Neuron (in vitro differentiated cells): Measurements from ENCODE around the gene FAM124A.

ENCODE experiments used
- H2AFZ ChIP-seq: one replicate; pipeline ENCODE4 v1.6.1; 2013; ENCODE audit warnings: low read depth, mild to moderate bottlenecking, inconsistent platforms, low read length, moderate library complexity
- H3K27me3 ChIP-seq: one replicate; pipeline ENCODE4 v1.6.1; 2013; ENCODE audit warnings: low read length; ENCODE audit not compliant: insufficient read depth
- H3K36me3 ChIP-seq: one replicate; pipeline ENCODE4 v1.6.1; 2013; ENCODE audit warnings: low read length; ENCODE audit not compliant: insufficient read depth
- H3K4me1 ChIP-seq: one replicate; pipeline ENCODE4 v1.6.1; 2013; ENCODE audit warnings: low read length; ENCODE audit not compliant: insufficient read depth
- H3K4me3 ChIP-seq: 2 replicates; pipeline ENCODE4 v1.5.1; 2013; ENCODE audit warnings: mild to moderate bottlenecking, low read length, moderate library complexity
- H3K9me3 ChIP-seq: one replicate; pipeline ENCODE4 v1.6.1; 2013; ENCODE audit warnings: low read length

Gene FAM124A

DNA sequence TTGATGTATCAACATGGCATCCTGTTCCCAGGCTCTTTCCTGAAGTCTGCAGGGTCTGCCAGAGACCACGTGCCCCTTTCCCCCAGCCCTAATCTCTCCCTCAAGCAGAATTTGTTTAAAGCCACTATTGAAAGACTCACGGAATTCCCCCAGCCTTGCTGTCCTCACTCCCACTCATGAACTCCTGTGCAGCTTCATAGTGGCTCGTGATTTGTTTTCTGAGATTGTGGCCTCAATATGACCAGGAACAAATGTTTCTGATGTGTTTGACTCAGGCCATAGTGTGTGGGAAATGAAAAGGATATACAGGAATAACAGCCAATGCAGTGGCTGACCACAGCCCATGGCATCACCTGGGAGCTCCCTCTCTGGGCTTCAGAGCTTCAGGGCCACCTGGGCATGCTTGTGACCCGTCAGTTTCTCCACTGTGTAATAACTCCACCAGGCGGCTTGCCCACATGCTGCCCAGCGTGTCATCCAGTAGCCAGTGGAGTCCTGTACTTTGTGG lies 109.2 kb downstream of the FAM124A start:
- Histone ChIP-seq H3K36me3 (no peaks in the 10 kb centered on the region), H3K27me3 (no peaks in the 10 kb centered on the region), H3K4me3 (no peak overlapping the region), H2AFZ (no peak overlapping the region), H3K4me1 (no peaks in the 10 kb centered on the region), H3K9me3 (no peaks in the 10 kb centered on the region)

DNA sequence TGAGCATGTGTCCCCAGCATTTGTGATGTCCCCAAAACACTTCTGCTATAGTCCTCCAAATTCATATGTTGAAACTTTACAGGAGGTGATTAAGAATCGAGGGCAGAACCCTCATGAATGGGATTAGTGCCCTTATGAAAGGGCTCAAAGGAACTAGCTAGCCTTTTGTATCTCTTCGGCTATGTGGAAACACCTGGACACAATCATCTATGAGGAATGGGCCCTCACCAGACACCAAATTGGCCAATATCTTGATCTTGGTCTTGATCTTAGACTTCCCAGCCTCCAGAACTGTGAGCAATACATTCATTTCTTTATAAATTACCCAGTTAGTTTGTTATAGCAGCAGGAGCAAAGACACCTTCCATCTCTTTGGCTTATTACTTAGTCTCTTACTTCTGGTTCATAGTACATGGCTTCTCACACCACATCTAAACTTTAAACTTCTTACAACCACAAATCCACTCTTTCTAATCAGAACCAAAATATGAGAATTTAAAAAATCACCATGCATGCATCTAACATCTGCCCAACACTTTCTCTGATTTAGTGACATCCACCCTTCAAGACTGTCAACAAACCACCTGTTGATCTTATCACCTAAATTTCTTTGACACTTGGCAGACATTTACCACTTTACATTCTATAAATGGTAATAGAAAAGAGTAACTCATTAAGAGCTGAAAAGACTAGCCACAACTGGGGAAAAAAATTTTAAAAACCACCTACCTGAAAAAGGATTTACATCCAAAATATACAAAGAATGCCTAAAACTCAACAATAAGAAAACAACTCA lies 110.6 kb downstream of the FAM124A start:
- H3K36me3 ChIP-seq = no peaks in the 10 kb centered on the region
- H3K4me1 ChIP-seq = no peaks in the 10 kb centered on the region
- H3K4me3 ChIP-seq = no peak overlapping the region
- H3K27me3 ChIP-seq = no peaks in the 10 kb centered on the region
- H3K9me3 ChIP-seq = no peaks in the 10 kb centered on the region
- no peak overlapping the region for H2AFZ ChIP-seq

GRCh38 chr13:51333421-51333820 lies 111.2 kb downstream of the FAM124A start:
- H3K4me1 ChIP-seq = no peaks in the 10 kb centered on the region
- no peak overlapping the region for H2AFZ ChIP-seq
- H3K36me3 ChIP-seq = no peaks in the 10 kb centered on the region
- H3K9me3 ChIP-seq = no peaks in the 10 kb centered on the region
- no peak overlapping the region for H3K4me3 ChIP-seq
- H3K27me3 ChIP-seq = no peaks in the 10 kb centered on the region

GRCh38 chr13:51333826-51334225 lies 111.6 kb downstream of the FAM124A start:
- H3K27me3 ChIP-seq = no peaks in the 10 kb centered on the region
- no peaks in the 10 kb centered on the region for H3K36me3 ChIP-seq
- H2AFZ ChIP-seq = no peak overlapping the region
- no peaks in the 10 kb centered on the region for H3K9me3 ChIP-seq
- H3K4me3 ChIP-seq = no peak overlapping the region
- H3K4me1 ChIP-seq = no peaks in the 10 kb centered on the region
